Measurements from ENCODE around the gene ANXA5.

- TF ChIP-seq SMC3 (IDR thresholded peaks at IDR 0.05; ENCODE audit: low read depth, low read length): no peak
- TF ChIP-seq CTCF (IDR thresholded peaks at IDR 0.05): no peak
- TF ChIP-seq, protein P1, sequence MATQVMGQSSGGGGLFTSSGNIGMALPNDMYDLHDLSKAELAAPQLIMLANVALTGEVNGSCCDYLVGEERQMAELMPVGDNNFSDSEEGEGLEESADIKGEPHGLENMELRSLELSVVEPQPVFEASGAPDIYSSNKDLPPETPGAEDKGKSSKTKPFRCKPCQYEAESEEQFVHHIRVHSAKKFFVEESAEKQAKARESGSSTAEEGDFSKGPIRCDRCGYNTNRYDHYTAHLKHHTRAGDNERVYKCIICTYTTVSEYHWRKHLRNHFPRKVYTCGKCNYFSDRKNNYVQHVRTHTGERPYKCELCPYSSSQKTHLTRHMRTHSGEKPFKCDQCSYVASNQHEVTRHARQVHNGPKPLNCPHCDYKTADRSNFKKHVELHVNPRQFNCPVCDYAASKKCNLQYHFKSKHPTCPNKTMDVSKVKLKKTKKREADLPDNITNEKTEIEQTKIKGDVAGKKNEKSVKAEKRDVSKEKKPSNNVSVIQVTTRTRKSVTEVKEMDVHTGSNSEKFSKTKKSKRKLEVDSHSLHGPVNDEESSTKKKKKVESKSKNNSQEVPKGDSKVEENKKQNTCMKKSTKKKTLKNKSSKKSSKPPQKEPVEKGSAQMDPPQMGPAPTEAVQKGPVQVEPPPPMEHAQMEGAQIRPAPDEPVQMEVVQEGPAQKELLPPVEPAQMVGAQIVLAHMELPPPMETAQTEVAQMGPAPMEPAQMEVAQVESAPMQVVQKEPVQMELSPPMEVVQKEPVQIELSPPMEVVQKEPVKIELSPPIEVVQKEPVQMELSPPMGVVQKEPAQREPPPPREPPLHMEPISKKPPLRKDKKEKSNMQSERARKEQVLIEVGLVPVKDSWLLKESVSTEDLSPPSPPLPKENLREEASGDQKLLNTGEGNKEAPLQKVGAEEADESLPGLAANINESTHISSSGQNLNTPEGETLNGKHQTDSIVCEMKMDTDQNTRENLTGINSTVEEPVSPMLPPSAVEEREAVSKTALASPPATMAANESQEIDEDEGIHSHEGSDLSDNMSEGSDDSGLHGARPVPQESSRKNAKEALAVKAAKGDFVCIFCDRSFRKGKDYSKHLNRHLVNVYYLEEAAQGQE (IDR thresholded peaks at IDR 0.05; ENCODE audit: low read depth, low read length): no peak
- TF ChIP-seq JUND (IDR thresholded peaks at IDR 0.05): no peak
These were observed 46.0 kb upstream of the ANXA5 start for GRCh38 chr4:121742794-121743193.
